H1 (cell line): ENCODE results near the gene MMEL1. TPM values are rescaled to one million over a fixed set of nuclear protein-coding genes. Genes with fewer than 3 reads are reported as not detected.

Experiments used
- EGR1 ChIP-seq: IDR thresholded peaks from 2 replicates; pipeline ENCODE4 v1.6.1; 2011; ENCODE audit warnings: low read depth, low read length, borderline replicate concordance
- KDM4A ChIP-seq: IDR thresholded peaks from one replicate; pipeline ENCODE4 v1.7.1; 2012; ENCODE audit warnings: low read depth, mild to moderate bottlenecking, moderate library complexity, low read length, inconsistent platforms; ENCODE audit not compliant: severe bottlenecking
- RAD21 ChIP-seq, 2 experiments: IDR thresholded peaks in 1 of 2; conservative IDR thresholded peaks in 1 of 2; 2 replicates each; pipeline ENCODE4 v1.6.1; 2011; ENCODE audit warnings: low read depth in 2 of 2, low read length in 2 of 2, improper control_type of control experiment in 1 of 2, inconsistent platforms in 1 of 2, mild to moderate bottlenecking in 1 of 2, moderate library complexity in 1 of 2
- TAF7 ChIP-seq: optimal IDR thresholded peaks from 2 replicates; pipeline ENCODE3; 2011; ENCODE audit warnings: low read depth, mild to moderate bottlenecking, inconsistent platforms, low read length, moderate library complexity, borderline replicate concordance
- TCF12 ChIP-seq: IDR thresholded peaks from 2 replicates; pipeline ENCODE4 v1.6.1; 2011; ENCODE audit warnings: low read depth, mild to moderate bottlenecking, low read length
- polyA plus RNA-seq, 7 experiments: library from polyadenylated mRNA; depleted of rRNA in 3 of 7; stranded (reverse) in 5 of 7; unstranded in 2 of 7; fragments of >200 nt in 5 of 7; fragments of 200-250 nt in 2 of 7; gene quantifications; 1 replicate in 5 of 7; 2 replicates in 1 of 7; 4 replicates in 1 of 7; pipeline versions ENCODE4 v1.2.1 to v1.2.3, GENCODE V29; 2011 to 2013; ENCODE audit warnings: missing spikeins in 2 of 7, mixed read lengths in 2 of 7
- total RNA-seq: library from RNA; stranded (reverse); fragmentation: NEBNext Ultra II Directional; extraction: Animal tissue kit (Norgen Biotek cat#: 25700); gene quantifications from 2 replicates; pipeline ENCODE4 v1.2.1, GENCODE V29; 2021
- TF ChIP-seq, protein P1 (sequence below): IDR thresholded peaks from 2 replicates; pipeline ENCODE4 v1.6.1; 2012; ENCODE audit warnings: inconsistent platforms
- TF ChIP-seq, protein P2 (sequence below): IDR thresholded peaks from 2 replicates; pipeline ENCODE4 v1.6.1; 2012; ENCODE audit warnings: inconsistent platforms

The MMEL1 gene
- total and polyA plus RNA-seq, 2 of the 8 experiments (the other 6 are each of a cell fraction or from before 2014, with no cell fraction given), result 0.91 to 1.7 TPM

DNA sequence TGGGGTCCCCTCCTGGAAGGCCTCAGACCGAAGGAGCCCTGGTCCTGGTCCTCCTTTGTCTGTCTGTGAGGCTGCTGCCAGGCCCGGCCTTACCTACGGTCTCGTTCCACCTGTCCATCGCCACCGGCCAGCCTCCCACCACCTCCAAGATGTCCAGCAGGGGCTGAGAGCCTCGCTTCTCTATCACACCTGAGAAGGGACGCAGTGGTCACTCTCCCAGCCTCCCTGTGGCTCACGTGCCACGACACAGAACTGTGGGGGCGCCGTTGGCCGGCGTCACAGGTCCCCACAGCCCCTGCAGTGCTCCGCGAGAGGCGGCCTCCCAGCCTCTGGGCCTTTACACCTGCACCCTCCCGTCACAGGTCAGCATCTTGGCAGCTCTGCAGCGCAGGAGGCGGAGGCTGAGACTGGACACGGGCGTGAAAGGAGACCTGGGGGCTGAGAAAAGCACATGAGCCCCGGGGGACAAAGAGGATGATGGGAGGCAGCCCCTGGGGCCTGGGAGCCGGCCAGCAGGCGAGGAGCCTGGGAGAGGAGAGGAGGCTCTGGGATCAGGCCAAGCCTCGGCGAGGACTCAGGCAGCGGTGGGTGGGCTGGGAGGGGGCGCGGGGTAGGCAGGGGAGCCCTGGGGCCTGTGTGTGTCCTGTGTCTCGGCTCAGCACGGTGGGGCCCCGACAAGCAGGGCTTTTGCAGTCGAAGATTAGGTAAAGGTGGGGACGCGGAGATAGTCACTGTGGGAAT, 25.8 kb downstream of the MMEL1 start (continued):
- TF ChIP-seq KDM4A (no peak), TAF7 (no peak), RAD21 (IDR thresholded peaks at IDR 0.05 in 1 of 2, conservative IDR thresholded peaks at IDR 0.05 in 1 of 2; ENCODE audit: low read depth in 2 of 2, low read length in 2 of 2) (no peak), TCF12 (no peak), EGR1 (no peak)
- TF ChIP-seq, protein P1, sequence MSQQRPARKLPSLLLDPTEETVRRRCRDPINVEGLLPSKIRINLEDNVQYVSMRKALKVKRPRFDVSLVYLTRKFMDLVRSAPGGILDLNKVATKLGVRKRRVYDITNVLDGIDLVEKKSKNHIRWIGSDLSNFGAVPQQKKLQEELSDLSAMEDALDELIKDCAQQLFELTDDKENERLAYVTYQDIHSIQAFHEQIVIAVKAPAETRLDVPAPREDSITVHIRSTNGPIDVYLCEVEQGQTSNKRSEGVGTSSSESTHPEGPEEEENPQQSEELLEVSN, result no peak
- TF ChIP-seq, protein P2, sequence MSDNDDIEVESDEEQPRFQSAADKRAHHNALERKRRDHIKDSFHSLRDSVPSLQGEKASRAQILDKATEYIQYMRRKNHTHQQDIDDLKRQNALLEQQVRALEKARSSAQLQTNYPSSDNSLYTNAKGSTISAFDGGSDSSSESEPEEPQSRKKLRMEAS, result no peak
